Adrenal gland (tissue), 12 donors: Measurements from ENCODE around the gene HSF4. TPM values are rescaled to one million over a fixed set of nuclear protein-coding genes. Genes with fewer than 3 reads are reported as not detected.
A peak's percentile ranks its signal among the peaks of the same experiment; 100 is the strongest.

Source experiments
- DNase-seq, 7 donors: peaks; one replicate each; pipeline ENCODE4 v3.0.0-alpha.2; 2019 to 2020
- H3K27ac ChIP-seq, 5 donors: fragments of 200-600 bp; sonication (generic) in 4 of 5; 1 replicate in 3 of 5; 2 replicates in 2 of 5; pipeline versions ENCODE4 v1.5.1 to v1.8.0; 2016 to 2020; ENCODE audit warnings: mild to moderate bottlenecking in 1 of 5
- H3K27me3 ChIP-seq: fragments of 200-600 bp; 2 replicates; pipeline ENCODE4 v1.8.0; 2021
- H3K36me3 ChIP-seq, 2 donors: fragments of 200-600 bp; replicated peaks in 1 of 2; 1 replicate in 1 of 2; 2 replicates in 1 of 2; pipeline versions ENCODE4 v1.5.1 to v1.8.0; 2018 to 2022
- H3K4me1 ChIP-seq, 2 donors: fragments of 200-600 bp; replicated peaks in 1 of 2; 1 replicate in 1 of 2; 2 replicates in 1 of 2; pipeline versions ENCODE4 v1.5.1 to v1.8.0; 2018 to 2021
- H3K4me3 ChIP-seq, 4 donors: fragments of 200-600 bp; sonication (generic) in 3 of 4; one replicate each; pipeline ENCODE4 v1.5.1; 2016 to 2018
- H3K9me3 ChIP-seq, 3 donors: fragments of 200-600 bp; sonication (generic) in 1 of 3; replicated peaks in 1 of 3; 1 replicate in 2 of 3; 2 replicates in 1 of 3; pipeline versions ENCODE4 v1.5.1 to v1.8.0; 2016 to 2021
- CTCF ChIP-seq, 6 experiments: fragments of 450-650 bp in 4 of 6; fragments of 200-600 bp in 2 of 6; sonication (generic) in 1 of 6; IDR thresholded peaks; 1 replicate in 5 of 6; 2 replicates in 1 of 6; pipeline versions ENCODE4 v1.5.1 to v1.8.0; 2016 to 2021; ENCODE audit warnings: antibody characterized with exemption in 6 of 6, mild to moderate bottlenecking in 2 of 6, moderate library complexity in 1 of 6
- POLR2A ChIP-seq, 2 donors: fragments of 450-650 bp; IDR thresholded peaks; one replicate each; pipeline ENCODE4 v1.6.1; 2017; ENCODE audit warnings: antibody characterized with exemption in 2 of 2, mild to moderate bottlenecking in 2 of 2, moderate library complexity in 1 of 2
- WGBS, 4 donors: extraction: QIAGEN DNeasy Blood & Tissue Kit in 2 of 4; methylation state at CpG; one replicate each; pipeline versions ENCODE4 v1.1.5 to v1.1.7; 2013 to 2017; 5-methylcytosine and 5-hydroxymethylcytosine counted together
- intact Hi-C, 2 donors: fragments of 100-400 bp; cut with DNase I; formaldehyde crosslinking; loops; one replicate each; pipeline versions ENCODE4 v1.14.1 to v1.15.0; 2022 to 2023
- polyA plus RNA-seq, 3 donors: library from polyadenylated mRNA; stranded (reverse); fragments of 200-250 nt in 2 of 3; fragments of 350-450 nt in 1 of 3; fragmentation: Illumina TruSeq in 1 of 3; extraction: RNeasy Lipid Tissue Mini Kit (QIAGEN cat#74804) in 1 of 3; gene quantifications; one replicate each; pipeline ENCODE4 v1.2.3, GENCODE V29; 2013 to 2014
- total RNA-seq, 9 donors: library from RNA; depleted of rRNA in 4 of 9; stranded (reverse); fragments of >200 nt in 4 of 9; fragments of 120-200 nt in 1 of 9; fragmentation: NEBNext Ultra II Directional in 1 of 9; extraction: Animal tissue kit (Norgen Biotek cat#: 25700) in 1 of 9; gene quantifications; one replicate each; pipeline versions ENCODE4 v1.1.0 to v1.2.4, GENCODE V29; 2013 to 2023
- donor health status: healthy with polysubstance abuse.
- donor health status: Bipolar disorder and iron deficiency.
- donor health status: DM: yes; HTN: yes; CAD: no.
- donor health status: DM: no; HTN: no; CAD: no.
- donor health status: DM: no; HTN: no; CAD: no.
- donor health status: DM: yes; HTN: yes; CAD: no.

The HSF4 gene
- total and polyA plus RNA-seq, 12 donors: 5.9 to 700 (median 49.4) TPM

- DNase-seq: no peak
- Histone ChIP-seq H3K27ac (peak overlapping the region in 3 of 5 donors; percentile 45 to 99 (median 99)), H3K27me3 (no peaks in the 10 kb centered on the region), H3K4me1 (peaks cover 40 to 56% of the 10 kb centered on the region in 2 donors), H3K4me3 (no peak overlapping the region), H3K36me3 (no peaks in the 10 kb centered on the region), H3K9me3 (no peaks in the 10 kb centered on the region)
- TF ChIP-seq CTCF (IDR thresholded peaks at IDR 0.05) (no peak), POLR2A (IDR thresholded peaks at IDR 0.05) (no peak)
- intact Hi-C loops: no loop called here
- 78 to 90% (median 86%) methylated on average over 2 of the region's 2 CpGs for WGBS, 4 donors
Observed at GRCh38 chr16:67182288-67182687, 17.7 kb downstream of the HSF4 start.

GRCh38 chr16:67183284-67183626, 18.7 kb downstream of the HSF4 start:
- Histone ChIP-seq H3K27ac (peak overlapping the region; percentile 65 to 99 (median 99)), H3K4me3 (peak overlapping the region in 2 of 4 donors; percentile 74 to 82), H3K9me3 (no peaks in the 10 kb centered on the region), H3K4me1 (peaks cover 35 to 47% of the 10 kb centered on the region in 2 donors), H3K36me3 (no peaks in the 10 kb centered on the region), H3K27me3 (no peaks in the 10 kb centered on the region)
- WGBS, 4 donors: 7 to 11% (median 8%) methylated on average over 11 of the region's 11 CpGs
- intact Hi-C loops: no loop called here
- no peak for DNase-seq
- TF ChIP-seq POLR2A (IDR thresholded peaks at IDR 0.05) (no peak), CTCF (IDR thresholded peaks at IDR 0.05) (no peak)

- intact Hi-C loops: no loop called here
- WGBS, 4 donors: 0 to 1% (median 1%) methylated on average over 15 to 77 of the region's 77 CpGs
- Histone ChIP-seq H3K4me3 (peak within 1 kb of the TSS in 2 of 4 donors; percentile 74 to 82), H3K36me3 (no peaks in the 10 kb centered on the region), H3K27me3 (no peaks in the 10 kb centered on the region), H3K4me1 (peaks cover 29 to 44% of the 10 kb centered on the region in 2 donors), H3K9me3 (no peaks in the 10 kb centered on the region), H3K27ac (peak within 1 kb of the TSS; percentile 65 to 99 (median 99))
- peak; percentile 95 to 98 (median 97) for DNase-seq
- TF ChIP-seq CTCF (IDR thresholded peaks at IDR 0.05): no peak
- TF ChIP-seq POLR2A (IDR thresholded peaks at IDR 0.05): peak in 1 of 2 donors; percentile 75
Observed at GRCh38 chr16:67183627-67184452, 19.3 kb downstream of the HSF4 start, which contains the start of gene MATCAP1. MATCAP1 (minus strand) TSS chr16:67183963; CDS start chr16:67180610, 3,353 bp downstream.

GRCh38 chr16:67184453-67184994, 20.0 kb downstream of the HSF4 start:
- Histone ChIP-seq H3K27ac (peak overlapping the region; percentile 65 to 99 (median 99)), H3K9me3 (no peaks in the 10 kb centered on the region), H3K4me1 (peaks cover 29 to 44% of the 10 kb centered on the region in 2 donors), H3K36me3 (no peaks in the 10 kb centered on the region), H3K4me3 (peak overlapping the region in 2 of 4 donors; percentile 74 to 82), H3K27me3 (no peaks in the 10 kb centered on the region)
- 4 to 12% (median 11%) methylated on average over 17 to 59 of the region's 59 CpGs; no CpG with 5 or more reads in 1 of the 4 donors for WGBS, 4 donors
- DNase-seq: no peak
- intact Hi-C loops: no loop called here
- no peak for TF ChIP-seq POLR2A (IDR thresholded peaks at IDR 0.05)
- TF ChIP-seq CTCF (IDR thresholded peaks at IDR 0.05): no peak
